K562 (cell line): ENCODE results near the gene SLC30A1. TPM values are rescaled to one million over a fixed set of nuclear protein-coding genes. Genes with fewer than 3 reads are reported as not detected.

ENCODE experiments used
- ATAC-seq: fragments of 200-7000 bp; cut with Tn5 transposase; 3 replicates; pipeline ENCODE4 v1.9.1; 2020; ENCODE audit warnings: moderate library complexity
- BruUV-seq: library from RNA; stranded (reverse); fragments of 400-500 nt; replicated peaks from 2 replicates; lab custom pipeline; 2021; lab: Mats Ljungman, UMichigan
- CTCF ChIA-PET: fragments of 300-600 bp; formaldehyde crosslinking; extraction: SDS; loops from one replicate; lab custom pipeline; 2021; ENCODE audit warnings: low intra/inter-chr PET ratio; lab: Yijun Ruan, JAX
- POLR2A ChIA-PET: fragments of 300-600, 350-650 bp; sonication (Branson Sonifier 250); formaldehyde crosslinking; extraction: SDS; loops from one replicate; lab custom pipeline; 2021; ENCODE audit warnings: antibody characterized with exemption, inconsistent platforms; lab: Yijun Ruan, JAX
- DNase-seq, 4 experiments: peaks; one replicate each; pipeline versions ENCODE4 v3.0.0 to v3.0.0-alpha.2; 2011 to 2018; ENCODE audit warnings: low spot score in 3 of 4, mixed read lengths in 3 of 4; ENCODE audit errors: extremely low read depth in 1 of 4
- FAIRE-seq: peaks from 2 replicates; lab custom pipeline; 2011; peaks lifted over from hg19 to GRCh38; lab: Jason Lieb, UNC
- H2AFZ ChIP-seq: 2 replicates; pipeline ENCODE4 v1.6.0; 2011; ENCODE audit warnings: low read depth, low read length, control low read depth, inconsistent platforms
- H3K27ac ChIP-seq: fragments of 200-600 bp; 3 replicates; pipeline ENCODE4 v1.8.0; 2011; ENCODE audit warnings: low read depth, mild to moderate bottlenecking, control low read depth, inconsistent platforms, low read length, moderate library complexity, mixed read lengths; ENCODE audit errors: extremely low read depth
- H3K27me3 ChIP-seq, 2 experiments: fragments of 300-600 bp in 1 of 2; 2 replicates in 1 of 2; 3 replicates in 1 of 2; pipeline versions ENCODE4 v1.6.0 to v1.8.0; 2011; ENCODE audit warnings: inconsistent platforms in 2 of 2, low read length in 2 of 2, mild to moderate bottlenecking in 1 of 2, mixed read lengths in 1 of 2, moderate library complexity in 1 of 2; ENCODE audit not compliant: control insufficient read depth in 2 of 2, insufficient read depth in 2 of 2
- H3K36me3 ChIP-seq: fragments of 300-600 bp; 3 replicates; pipeline ENCODE4 v1.8.0; 2011; ENCODE audit warnings: mild to moderate bottlenecking, low read length, inconsistent platforms; ENCODE audit not compliant: control insufficient read depth, insufficient read depth
- H3K4me1 ChIP-seq, 2 experiments: fragments of 200-600 bp in 1 of 2; replicated peaks in 1 of 2; 2 replicates in 1 of 2; 3 replicates in 1 of 2; pipeline versions ENCODE4 v1.5.1 to v1.8.0; 2011; ENCODE audit warnings: inconsistent platforms in 2 of 2, low read length in 2 of 2, mild to moderate bottlenecking in 1 of 2, mixed read lengths in 1 of 2, moderate library complexity in 1 of 2; ENCODE audit not compliant: control insufficient read depth in 2 of 2, insufficient read depth in 2 of 2
- H3K4me2 ChIP-seq: 2 replicates; pipeline ENCODE4 v1.6.1; 2011; ENCODE audit warnings: low read length, control low read depth, inconsistent platforms, mixed read lengths; ENCODE audit not compliant: insufficient read depth
- H3K4me3 ChIP-seq: fragments of 200-600 bp; sonication (generic), shearing (Covaris generic); 2 replicates; pipeline ENCODE4 v1.5.1; 2016; ENCODE audit warnings: control low read depth, inconsistent platforms
- H3K79me2 ChIP-seq: fragments of 200-600 bp; 3 replicates; pipeline ENCODE4 v1.8.0; 2011; ENCODE audit warnings: low read length, inconsistent platforms; ENCODE audit not compliant: control insufficient read depth, insufficient read depth
- H3K9ac ChIP-seq, 2 experiments: 2 replicates each; pipeline versions ENCODE4 v1.6.0 to v1.6.1; 2011; ENCODE audit warnings: low read depth in 2 of 2, low read length in 2 of 2, control low read depth in 1 of 2, inconsistent platforms in 1 of 2, mild to moderate bottlenecking in 1 of 2, mixed read lengths in 1 of 2; ENCODE audit not compliant: insufficient read depth in 1 of 2
- H3K9me1 ChIP-seq: one replicate; pipeline ENCODE4 v1.6.0; 2011; ENCODE audit warnings: inconsistent platforms, mild to moderate bottlenecking, low read length, moderate library complexity; ENCODE audit not compliant: control insufficient read depth, insufficient read depth
- H3K9me3 ChIP-seq: replicated peaks from 2 replicates; pipeline ENCODE4 v1.5.1; 2011; ENCODE audit warnings: low read depth, low read length, inconsistent platforms; ENCODE audit not compliant: control insufficient read depth, insufficient read depth
- H4K20me1 ChIP-seq: replicated peaks from 2 replicates; pipeline ENCODE4 v1.6.1; 2011; ENCODE audit warnings: low read length, inconsistent platforms, mixed read lengths; ENCODE audit not compliant: control insufficient read depth, insufficient read depth
- FOXJ2 ChIP-seq: fragments of 200-800 bp; sonication (Bioruptor generic); IDR thresholded peaks from 2 replicates; pipeline ENCODE4 v1.6.1; 2016; ENCODE audit warnings: missing genetic modification characterization, missing compliant biosample characterization
- KDM4B ChIP-seq, 2 experiments: fragments of 450-650 bp in 1 of 2; sonication (generic) in 1 of 2; IDR thresholded peaks; 2 replicates each; pipeline ENCODE4 v1.6.1; 2016 to 2017; ENCODE audit warnings: borderline replicate concordance in 2 of 2, antibody characterized with exemption in 1 of 2, low read depth in 1 of 2, mild to moderate bottlenecking in 1 of 2
- MECOM ChIP-seq: fragments of 250-450 bp; sonication (Bioruptor Pico); IDR thresholded peaks from 2 replicates; pipeline ENCODE4 v1.8.0; 2022; ENCODE audit warnings: inconsistent platforms
- SMARCC2 ChIP-seq: fragments of 450-650 bp; IDR thresholded peaks from 2 replicates; pipeline ENCODE4 v1.6.1; 2017; ENCODE audit warnings: antibody characterized with exemption, moderate library complexity, mild to moderate bottlenecking, low read depth
- SRSF3 ChIP-seq: fragments of 200-400 bp; formaldehyde crosslinking; IDR thresholded peaks from 2 replicates; pipeline ENCODE4 v1.6.1; 2016; ENCODE audit warnings: mild to moderate bottlenecking, low read length, moderate library complexity; ENCODE audit not compliant: insufficient read depth
- XRCC5 ChIP-seq: fragments of 200-400 bp; formaldehyde crosslinking; IDR thresholded peaks from 2 replicates; pipeline ENCODE4 v1.6.1; 2017; ENCODE audit warnings: low read depth, mild to moderate bottlenecking, low read length
- ZBTB7A ChIP-seq: IDR thresholded peaks from 2 replicates; pipeline ENCODE4 v1.6.1; 2011; ENCODE audit warnings: low read depth, mild to moderate bottlenecking, low read length, moderate library complexity, borderline replicate concordance; ENCODE audit not compliant: control insufficient read depth
- ZKSCAN8 ChIP-seq: fragments of 200-800 bp; sonication (Bioruptor generic); IDR thresholded peaks from 2 replicates; pipeline ENCODE4 v1.6.1; 2016; ENCODE audit warnings: missing genetic modification characterization, missing compliant biosample characterization
- ZNF197 ChIP-seq: fragments of 200-800 bp; sonication (Bioruptor generic); IDR thresholded peaks from 2 replicates; pipeline ENCODE4 v1.6.1; 2016; ENCODE audit warnings: low read depth, missing genetic modification characterization, missing compliant biosample characterization
- ZNF23 ChIP-seq: fragments of 250-450 bp; sonication (Bioruptor Pico); IDR thresholded peaks from 2 replicates; pipeline ENCODE4 v1.4.0; 2020; ENCODE audit warnings: mild to moderate bottlenecking
- ZNF551 ChIP-seq: fragments of 250-450 bp; sonication (Bioruptor Pico); IDR thresholded peaks from 2 replicates; pipeline ENCODE4 v1.5.0; 2021; ENCODE audit warnings: mild to moderate bottlenecking, moderate library complexity
- WGBS: fragments of 100-300 bp; shearing (Covaris generic); methylation state at CpG from one replicate; pipeline ENCODE4 v1.1.6; 2016; ENCODE audit warnings: low coverage, mixed read lengths; ENCODE audit not compliant: insufficient coverage; ENCODE audit errors: missing lambda C conversion rate; 5-methylcytosine and 5-hydroxymethylcytosine counted together
- in situ Hi-C: fragments of 300-500 bp; cut with MboI; formaldehyde crosslinking; loops from 4 replicates; pipeline ENCODE4 v1.15.0; 2018; ENCODE audit warnings: inconsistent platforms, mixed read lengths
- intact Hi-C: fragments of 100-400 bp; cut with micrococcal nuclease; formaldehyde crosslinking; loops from 2 replicates; pipeline ENCODE4 v1.14.2; 2022
- polyA plus RNA-seq, 8 experiments: library from polyadenylated mRNA; depleted of rRNA in 4 of 8; stranded (reverse) in 5 of 8; unstranded in 3 of 8; fragments of >200 nt; fragmentation: Nextera tagmentation in 2 of 8; fragmentation: Illumina TruSeq in 1 of 8; extraction: Ambion mirVana in 2 of 8; extraction: Trizol in 1 of 8; gene quantifications; 2 replicates each; pipeline versions ENCODE4 v1.2.1 to v1.2.3, GENCODE V29; 2011 to 2014; ENCODE audit warnings: inconsistent platforms in 1 of 8, missing spikeins in 1 of 8
- total RNA-seq, 7 experiments: library from RNA; depleted of rRNA in 6 of 7; stranded (reverse); fragments of >200 nt in 6 of 7; fragmentation: Illumina TruSeq in 2 of 7; extraction: Trizol in 2 of 7; gene quantifications; 2 replicates each; pipeline versions ENCODE4 v1.2.1 to v1.2.3, GENCODE V29; 2011 to 2021; ENCODE audit warnings: low replicate concordance in 1 of 7
- TF ChIP-seq, protein P1 (sequence below), 2 experiments: fragments of 450-650 bp; IDR thresholded peaks; 2 replicates each; pipeline ENCODE4 v1.6.1; 2018; ENCODE audit warnings: mild to moderate bottlenecking in 2 of 2, low read depth in 1 of 2; ENCODE audit not compliant: partially characterized antibody in 2 of 2
- TF ChIP-seq, protein P2 (sequence below): fragments of 450-650 bp; formaldehyde crosslinking; IDR thresholded peaks from 2 replicates; pipeline ENCODE4 v1.4.0; 2020; ENCODE audit warnings: mild to moderate bottlenecking, moderate library complexity

Gene SLC30A1
- total and polyA plus RNA-seq, 9 of the 15 experiments (the other 6 are each of a cell fraction or from before 2014, with no cell fraction given) = 4.1 to 14.4 (median 6.6) TPM

GRCh38 chr1:211606914-211607753 is 28.2 kb upstream of the SLC30A1 start (continued):
- peak in 1 of 2 experiments; percentile 61; a peak in 1 of 4 replicates for TF ChIP-seq KDM4B (IDR thresholded peaks at IDR 0.05; ENCODE audit: borderline replicate concordance in 2 of 2, low read depth in 1 of 2)
- TF ChIP-seq SMARCC2 = 0 out of 2 replicates have a peak, but pooled peaks have one; percentile 15

GRCh38 chr1:211606332-211606913 is 27.5 kb upstream of the SLC30A1 start:
- peak; percentile 92 for FAIRE-seq
- ChIA-PET CTCF (no interaction called here), POLR2A (interaction anchor here (0.7 to 4.9 kb wide), 24 partner anchors 7 to 279 kb away, joined by 3 to 31 read pairs (median 4); partner anchors contain the start of gene SLC30A1)
- ATAC-seq = peak; percentile 90
- Histone ChIP-seq H4K20me1 (no peaks in the 10 kb centered on the region), H3K36me3 (peaks cover 16% of the 10 kb centered on the region), H2AFZ (peak overlapping the region; percentile 94), H3K79me2 (peaks cover 31% of the 10 kb centered on the region), H3K9me3 (no peaks in the 10 kb centered on the region), H3K9ac (peak overlapping the region; percentile 83 to 91), H3K4me1 (peaks cover 29 to 45% of the 10 kb centered on the region in 2 experiments; a peak in 4 of 5 replicates), H3K4me3 (peak overlapping the region; percentile 49), H3K27me3 (no peaks in the 10 kb centered on the region), H3K27ac (peak overlapping the region; percentile 83), H3K9me1 (no peaks in the 10 kb centered on the region), H3K4me2 (peak overlapping the region; percentile 98)
- WGBS = 1% methylated on average over 8 of the region's 8 CpGs
- in situ Hi-C loops = no loop called here
- no TSS peak for BruUV-seq
- intact Hi-C loops = loop anchor here (1.0 to 2.0 kb wide), 3 partner anchors 24 to 48 kb away; partner anchors contain the start of gene SLC30A1
- DNase-seq = peak; percentile 56 to 90 (median 73)
- TF ChIP-seq ZKSCAN8 (CRISPR knock-in tag) = no peak
- no peak for TF ChIP-seq ZBTB7A
- TF ChIP-seq ZNF23 (CRISPR knock-in tag) = no peak
- TF ChIP-seq, protein P1, sequence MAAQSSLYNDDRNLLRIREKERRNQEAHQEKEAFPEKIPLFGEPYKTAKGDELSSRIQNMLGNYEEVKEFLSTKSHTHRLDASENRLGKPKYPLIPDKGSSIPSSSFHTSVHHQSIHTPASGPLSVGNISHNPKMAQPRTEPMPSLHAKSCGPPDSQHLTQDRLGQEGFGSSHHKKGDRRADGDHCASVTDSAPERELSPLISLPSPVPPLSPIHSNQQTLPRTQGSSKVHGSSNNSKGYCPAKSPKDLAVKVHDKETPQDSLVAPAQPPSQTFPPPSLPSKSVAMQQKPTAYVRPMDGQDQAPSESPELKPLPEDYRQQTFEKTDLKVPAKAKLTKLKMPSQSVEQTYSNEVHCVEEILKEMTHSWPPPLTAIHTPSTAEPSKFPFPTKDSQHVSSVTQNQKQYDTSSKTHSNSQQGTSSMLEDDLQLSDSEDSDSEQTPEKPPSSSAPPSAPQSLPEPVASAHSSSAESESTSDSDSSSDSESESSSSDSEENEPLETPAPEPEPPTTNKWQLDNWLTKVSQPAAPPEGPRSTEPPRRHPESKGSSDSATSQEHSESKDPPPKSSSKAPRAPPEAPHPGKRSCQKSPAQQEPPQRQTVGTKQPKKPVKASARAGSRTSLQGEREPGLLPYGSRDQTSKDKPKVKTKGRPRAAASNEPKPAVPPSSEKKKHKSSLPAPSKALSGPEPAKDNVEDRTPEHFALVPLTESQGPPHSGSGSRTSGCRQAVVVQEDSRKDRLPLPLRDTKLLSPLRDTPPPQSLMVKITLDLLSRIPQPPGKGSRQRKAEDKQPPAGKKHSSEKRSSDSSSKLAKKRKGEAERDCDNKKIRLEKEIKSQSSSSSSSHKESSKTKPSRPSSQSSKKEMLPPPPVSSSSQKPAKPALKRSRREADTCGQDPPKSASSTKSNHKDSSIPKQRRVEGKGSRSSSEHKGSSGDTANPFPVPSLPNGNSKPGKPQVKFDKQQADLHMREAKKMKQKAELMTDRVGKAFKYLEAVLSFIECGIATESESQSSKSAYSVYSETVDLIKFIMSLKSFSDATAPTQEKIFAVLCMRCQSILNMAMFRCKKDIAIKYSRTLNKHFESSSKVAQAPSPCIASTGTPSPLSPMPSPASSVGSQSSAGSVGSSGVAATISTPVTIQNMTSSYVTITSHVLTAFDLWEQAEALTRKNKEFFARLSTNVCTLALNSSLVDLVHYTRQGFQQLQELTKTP (IDR thresholded peaks at IDR 0.05; ENCODE audit: low read depth in 1 of 2, partially characterized antibody in 2 of 2) = no peak
- peak; percentile 78; the same call in 1 of the 2 replicates for TF ChIP-seq ZNF551 (CRISPR knock-in tag)
- TF ChIP-seq FOXJ2 = no peak
- no peak for TF ChIP-seq XRCC5
- no peak for TF ChIP-seq MECOM
- no peak for TF ChIP-seq SRSF3
- TF ChIP-seq ZNF197 (CRISPR knock-in tag) = peak; percentile 78; the same call in 1 of the 2 replicates
- TF ChIP-seq, protein P2, sequence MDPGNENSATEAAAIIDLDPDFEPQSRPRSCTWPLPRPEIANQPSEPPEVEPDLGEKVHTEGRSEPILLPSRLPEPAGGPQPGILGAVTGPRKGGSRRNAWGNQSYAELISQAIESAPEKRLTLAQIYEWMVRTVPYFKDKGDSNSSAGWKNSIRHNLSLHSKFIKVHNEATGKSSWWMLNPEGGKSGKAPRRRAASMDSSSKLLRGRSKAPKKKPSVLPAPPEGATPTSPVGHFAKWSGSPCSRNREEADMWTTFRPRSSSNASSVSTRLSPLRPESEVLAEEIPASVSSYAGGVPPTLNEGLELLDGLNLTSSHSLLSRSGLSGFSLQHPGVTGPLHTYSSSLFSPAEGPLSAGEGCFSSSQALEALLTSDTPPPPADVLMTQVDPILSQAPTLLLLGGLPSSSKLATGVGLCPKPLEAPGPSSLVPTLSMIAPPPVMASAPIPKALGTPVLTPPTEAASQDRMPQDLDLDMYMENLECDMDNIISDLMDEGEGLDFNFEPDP (CRISPR knock-in tag) = no peak
